ENCODE measurements around the gene VGLL4. TPM values are rescaled to one million over a fixed set of nuclear protein-coding genes. Genes with fewer than 3 reads are reported as not detected.

VGLL4 gene
- total and polyA plus RNA-seq, 2 of the 4 experiments (the other 2 are of a cell fraction) = 26.2 to 35.4 TPM

- POLR2A ChIA-PET (ENCODE audit: unreplicated experiment) = no interaction called here
- Histone ChIP-seq H2AFZ (replicated peaks; ENCODE audit: low read length, poor library complexity) (no peak overlapping the region), H4K91ac (ENCODE audit: insufficient read depth, low read depth, low read length) (0 out of 2 replicates have a peak overlapping the region, but pooled peaks have one; percentile 1), H3K14ac (replicated peaks; ENCODE audit: low read depth, low read length) (no peak overlapping the region), H3K23ac (ENCODE audit: low read depth, low read length) (0 out of 2 replicates have a peak overlapping the region, but pooled peaks have one; percentile 45), H3K4me1 (ENCODE audit: control insufficient read depth, insufficient read depth, low read length) (peaks cover 5% of the 10 kb centered on the region), H3K4me2 (ENCODE audit: low read depth, low read length) (no peak overlapping the region), H4K20me1 (ENCODE audit: insufficient read depth, low read length) (peaks cover 51% of the 10 kb centered on the region), H3K4me3 (ENCODE audit: insufficient read depth, low read depth, low read length) (no peak overlapping the region), H2AK5ac (ENCODE audit: low read depth, low read length) (peak overlapping the region; percentile 12; the same call in 1 of the 2 replicates), H3K9me3 (ENCODE audit: control insufficient read depth, insufficient read depth, low read length) (no peaks in the 10 kb centered on the region), H3K18ac (ENCODE audit: low read depth, low read length) (no peak overlapping the region), H3K9ac (ENCODE audit: low read depth, low read length) (no peak overlapping the region), H4K5ac (ENCODE audit: low read depth, low read length) (no peak overlapping the region), H2BK120ac (ENCODE audit: low read depth, low read length) (no peak overlapping the region), H2AK9ac (replicated peaks; ENCODE audit: low read depth, low read length, poor library complexity) (peak overlapping the region; percentile 7), H3K27ac (ENCODE audit: insufficient read depth, low read length) (no peak overlapping the region), H3K27me3 (ENCODE audit: control insufficient read depth, insufficient read depth, low read length) (no peaks in the 10 kb centered on the region), H3K4ac (ENCODE audit: low read depth, low read length) (no peak overlapping the region), H2BK15ac (ENCODE audit: low read depth, low read length) (no peak overlapping the region; the same call in 2 of the 3 replicates), H3K56ac (ENCODE audit: extremely low read depth, insufficient read depth, low read length) (no peak overlapping the region; the same call in 1 of the 2 replicates), H2BK5ac (ENCODE audit: low read depth, low read length, poor library complexity, severe bottlenecking) (no peak overlapping the region), H3K79me1 (ENCODE audit: low read depth in 1 of 2, low read length in 2 of 2) (peaks cover 31 to 91% of the 10 kb centered on the region in 2 experiments), H2BK20ac (ENCODE audit: low read depth, low read length) (no peak overlapping the region), H3K36me3 (ENCODE audit: control insufficient read depth, insufficient read depth, low read length) (peaks cover 22% of the 10 kb centered on the region), H4K8ac (ENCODE audit: low read depth in 2 of 2, low read length in 2 of 2) (no peak overlapping the region), H3K9me1 (ENCODE audit: insufficient read depth, low read length) (peaks cover 29% of the 10 kb centered on the region)
- no CpG with 5 or more reads among the region's 9 CpGs for WGBS, 2 experiments (ENCODE audit: extremely low coverage in 2 of 2, insufficient read length in 1 of 2)
- DNase-seq = no peak
- no peak for ATAC-seq (ENCODE audit: low read depth)
- CTCF ChIA-PET = no interaction called here
- intact Hi-C loops (cut with micrococcal nuclease) = no loop called here
- TF ChIP-seq, protein P1, sequence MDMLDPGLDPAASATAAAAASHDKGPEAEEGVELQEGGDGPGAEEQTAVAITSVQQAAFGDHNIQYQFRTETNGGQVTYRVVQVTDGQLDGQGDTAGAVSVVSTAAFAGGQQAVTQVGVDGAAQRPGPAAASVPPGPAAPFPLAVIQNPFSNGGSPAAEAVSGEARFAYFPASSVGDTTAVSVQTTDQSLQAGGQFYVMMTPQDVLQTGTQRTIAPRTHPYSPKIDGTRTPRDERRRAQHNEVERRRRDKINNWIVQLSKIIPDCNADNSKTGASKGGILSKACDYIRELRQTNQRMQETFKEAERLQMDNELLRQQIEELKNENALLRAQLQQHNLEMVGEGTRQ (IDR thresholded peaks at IDR 0.05; ENCODE audit: low read depth, low read length) = no peak
- TF ChIP-seq CHD1 (IDR thresholded peaks at IDR 0.05; ENCODE audit: low read depth, low read length) (no peak), RCOR1 (IDR thresholded peaks at IDR 0.05; ENCODE audit: insufficient replicate concordance, low read length) (no peak), BHLHE40 (IDR thresholded peaks at IDR 0.05; ENCODE audit: low read depth, low read length) (no peak), MXI1 (IDR thresholded peaks at IDR 0.05; ENCODE audit: borderline replicate concordance, low read depth, low read length) (no peak), FOS (IDR thresholded peaks at IDR 0.05; ENCODE audit: low read depth, low read length) (no peak), SMC3 (IDR thresholded peaks at IDR 0.05; ENCODE audit: low read depth, low read length) (no peak), NFE2L2 (IDR thresholded peaks at IDR 0.05; ENCODE audit: low read depth, low read length) (no peak), MAFK (IDR thresholded peaks at IDR 0.05; ENCODE audit: low read depth, low read length) (no peak), CEBPB (IDR thresholded peaks at IDR 0.05; ENCODE audit: low read depth, low read length) (no peak), POLR2A (IDR thresholded peaks at IDR 0.05; ENCODE audit: low read depth, low read length) (no peak), CTCF (conservative IDR thresholded peaks at IDR 0.05; ENCODE audit: low read depth, low read length) (no peak), RAD21 (IDR thresholded peaks at IDR 0.05; ENCODE audit: low read length) (no peak)
- dilution Hi-C loops (cut with HindIII; ENCODE audit: low sequenced_read_pairs, unreplicated experiment) = no loop called here
- in situ Hi-C loops (cut with MboI; ENCODE audit: low sequenced_read_pairs) = no loop called here
- no TSS peak for BruUV-seq (replicated peaks)
These were observed 67.3 kb downstream of the VGLL4 start for GRCh38 chr3:11576453-11576852.

Data from IMR-90 (cell line).